Gastrocnemius medialis (tissue), 4 donors: Measurements from ENCODE around the gene PSMD11. TPM values are rescaled to one million over a fixed set of nuclear protein-coding genes. Genes with fewer than 3 reads are reported as not detected.

Experiments
- ATAC-seq, 2 donors: fragments of 150-250 bp; one replicate each; pipeline ENCODE4 v1.9.1; 2016
- DNase-seq, 2 donors: peaks; one replicate each; pipeline ENCODE4 v3.0.0-alpha.2; 2019
- H3K27ac ChIP-seq, 4 donors: fragments of 200-600 bp; sonication (generic); 1 replicate in 1 of 4; 2 replicates in 3 of 4; pipeline ENCODE4 v1.5.1; 2016 to 2018; ENCODE audit warnings: mild to moderate bottlenecking in 2 of 4, moderate library complexity in 1 of 4
- H3K27me3 ChIP-seq, 3 donors: fragments of 200-600 bp; sonication (generic) in 2 of 3; 1 replicate in 1 of 3; 2 replicates in 2 of 3; pipeline versions ENCODE4 v1.5.1 to v1.6.0; 2016 to 2019; ENCODE audit warnings: mild to moderate bottlenecking in 1 of 3, moderate library complexity in 1 of 3
- H3K36me3 ChIP-seq, 2 donors: fragments of 200-600 bp; sonication (generic) in 1 of 2; one replicate each; pipeline ENCODE4 v1.5.1; 2017 to 2018
- H3K4me1 ChIP-seq, 2 donors: fragments of 200-600 bp; sonication (generic) in 1 of 2; one replicate each; pipeline ENCODE4 v1.5.1; 2016 to 2017; ENCODE audit warnings: mild to moderate bottlenecking in 2 of 2
- H3K4me3 ChIP-seq, 4 donors: fragments of 200-600 bp; sonication (generic) in 3 of 4; 1 replicate in 1 of 4; 2 replicates in 3 of 4; pipeline ENCODE4 v1.5.1; 2016 to 2019; ENCODE audit warnings: mild to moderate bottlenecking in 2 of 4
- H3K9me3 ChIP-seq, 3 donors: fragments of 200-600 bp; sonication (generic) in 2 of 3; 1 replicate in 1 of 3; 2 replicates in 2 of 3; pipeline ENCODE4 v1.5.1; 2016 to 2019
- POLR2A ChIP-seq, 2 donors: fragments of 450-650 bp; IDR thresholded peaks; one replicate each; pipeline ENCODE4 v1.6.1; 2017; ENCODE audit warnings: antibody characterized with exemption in 2 of 2, mild to moderate bottlenecking in 2 of 2, moderate library complexity in 2 of 2
- in situ Hi-C, 4 donors: fragments of 200-750 bp; cut with MboI; loops; one replicate each; pipeline versions ENCODE4 v1.15.0 to v1.8.0; 2017; ENCODE audit warnings: low sequenced_read_pairs in 4 of 4
- intact Hi-C: fragments of 100-400 bp; cut with DNase I; formaldehyde crosslinking; loops from one replicate; pipeline ENCODE4 v1.15.1; 2023; ENCODE audit warnings: low total_unique reads
- total RNA-seq, 4 donors: library from RNA; depleted of rRNA; stranded (reverse); fragments of >200 nt; gene quantifications; one replicate each; pipeline versions ENCODE4 v1.1.0 to v1.2.3, GENCODE V29; 2016
- TF ChIP-seq, protein P1 (sequence below), 5 experiments: fragments of 450-650 bp in 3 of 5; fragments of 200-600 bp in 2 of 5; sonication (generic) in 2 of 5; IDR thresholded peaks in 4 of 5; conservative IDR thresholded peaks in 1 of 5; 1 replicate in 4 of 5; 2 replicates in 1 of 5; pipeline ENCODE4 v1.5.1; 2016 to 2019; ENCODE audit warnings: antibody characterized with exemption in 5 of 5, mild to moderate bottlenecking in 3 of 5, moderate library complexity in 3 of 5

The PSMD11 gene
- total RNA-seq, 4 donors from 2014 or later: 81.7 to 215 (median 191) TPM

DNA sequence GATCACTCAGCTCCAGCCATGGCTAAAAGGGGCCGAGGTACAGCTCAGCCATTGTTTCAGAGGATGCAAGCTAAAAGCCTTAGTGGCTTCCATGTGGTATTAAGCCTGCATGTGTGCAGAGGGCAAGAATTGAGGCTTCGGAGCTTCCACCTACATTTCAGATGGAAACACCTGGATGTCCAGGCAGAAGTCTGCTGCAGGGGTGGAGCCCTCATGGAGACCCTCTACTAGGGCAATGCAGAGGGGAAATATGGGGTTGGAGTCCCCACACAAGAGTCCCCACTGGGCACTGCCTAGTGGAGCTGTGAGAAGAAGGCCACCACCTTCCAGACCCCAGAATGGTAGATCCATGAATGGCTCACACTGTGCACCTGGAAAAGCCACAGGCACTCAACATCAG is 14.7 kb upstream of the PSMD11 start:
- Histone ChIP-seq H3K4me1 (no peaks in the 10 kb centered on the region), H3K27ac (no peak overlapping the region), H3K27me3 (no peaks in the 10 kb centered on the region), H3K36me3 (peaks cover 0 to 19% of the 10 kb centered on the region in 2 donors), H3K9me3 (no peaks in the 10 kb centered on the region), H3K4me3 (no peak overlapping the region)
- DNase-seq: no peak
- TF ChIP-seq, protein P1, sequence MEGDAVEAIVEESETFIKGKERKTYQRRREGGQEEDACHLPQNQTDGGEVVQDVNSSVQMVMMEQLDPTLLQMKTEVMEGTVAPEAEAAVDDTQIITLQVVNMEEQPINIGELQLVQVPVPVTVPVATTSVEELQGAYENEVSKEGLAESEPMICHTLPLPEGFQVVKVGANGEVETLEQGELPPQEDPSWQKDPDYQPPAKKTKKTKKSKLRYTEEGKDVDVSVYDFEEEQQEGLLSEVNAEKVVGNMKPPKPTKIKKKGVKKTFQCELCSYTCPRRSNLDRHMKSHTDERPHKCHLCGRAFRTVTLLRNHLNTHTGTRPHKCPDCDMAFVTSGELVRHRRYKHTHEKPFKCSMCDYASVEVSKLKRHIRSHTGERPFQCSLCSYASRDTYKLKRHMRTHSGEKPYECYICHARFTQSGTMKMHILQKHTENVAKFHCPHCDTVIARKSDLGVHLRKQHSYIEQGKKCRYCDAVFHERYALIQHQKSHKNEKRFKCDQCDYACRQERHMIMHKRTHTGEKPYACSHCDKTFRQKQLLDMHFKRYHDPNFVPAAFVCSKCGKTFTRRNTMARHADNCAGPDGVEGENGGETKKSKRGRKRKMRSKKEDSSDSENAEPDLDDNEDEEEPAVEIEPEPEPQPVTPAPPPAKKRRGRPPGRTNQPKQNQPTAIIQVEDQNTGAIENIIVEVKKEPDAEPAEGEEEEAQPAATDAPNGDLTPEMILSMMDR (IDR thresholded peaks at IDR 0.05 in 4 of 5, conservative IDR thresholded peaks at IDR 0.05 in 1 of 5): no peak
- TF ChIP-seq POLR2A (IDR thresholded peaks at IDR 0.05): no peak
- intact Hi-C loops: no loop called here
- in situ Hi-C loops: no loop called here
- ATAC-seq: no peak

DNA sequence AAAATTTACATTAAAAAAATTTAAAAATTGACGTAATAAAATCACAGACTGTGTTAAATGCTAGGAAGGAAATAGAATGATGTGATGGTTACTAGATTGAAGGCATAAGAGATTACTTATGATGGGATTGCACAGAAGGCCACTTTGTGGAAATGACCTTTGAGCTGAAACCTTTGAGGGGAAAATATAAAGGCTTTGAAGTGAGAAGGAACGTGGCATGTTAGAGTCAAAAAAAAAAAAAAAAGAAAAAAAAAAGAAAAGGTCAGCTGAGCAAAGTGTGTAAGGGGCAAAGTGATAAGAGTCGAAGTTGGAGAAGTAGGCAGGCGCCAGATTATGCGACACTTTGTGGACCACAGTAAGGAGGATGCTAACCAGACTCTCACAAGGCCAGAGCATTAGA is 3.6 kb upstream of the PSMD11 start:
- Histone ChIP-seq H3K27me3 (no peaks in the 10 kb centered on the region), H3K36me3 (no peaks in the 10 kb centered on the region), H3K9me3 (no peaks in the 10 kb centered on the region), H3K4me3 (no peak overlapping the region), H3K4me1 (peaks cover 8 to 12% of the 10 kb centered on the region in 2 donors), H3K27ac (no peak overlapping the region)
- ATAC-seq (no peak), DNase-seq (no peak)
- in situ Hi-C loops (no loop called here), intact Hi-C loops (no loop called here)
- TF ChIP-seq, protein P1 (IDR thresholded peaks at IDR 0.05 in 4 of 5, conservative IDR thresholded peaks at IDR 0.05 in 1 of 5): no peak
- no peak for TF ChIP-seq POLR2A (IDR thresholded peaks at IDR 0.05)

DNA sequence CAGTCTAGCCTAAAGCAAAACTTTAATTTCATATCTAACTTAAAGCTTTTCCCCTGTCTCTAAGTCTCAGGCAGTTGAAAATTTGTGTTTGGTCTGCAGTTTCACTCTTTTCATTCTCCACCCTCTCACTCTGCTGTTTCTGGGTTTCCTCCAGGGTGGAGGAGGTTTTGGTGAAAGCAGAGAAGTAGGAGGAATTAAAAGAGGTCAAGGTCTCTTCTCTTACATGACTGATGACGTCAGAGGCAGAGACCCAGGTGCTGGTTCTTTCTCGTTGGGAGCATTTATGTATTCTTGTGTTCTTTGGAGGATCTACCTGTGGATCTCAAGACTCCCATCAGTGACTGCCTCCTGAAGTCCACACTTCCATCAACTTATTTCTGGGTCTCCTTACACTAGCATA is 2.4 kb upstream of the PSMD11 start:
- ATAC-seq: no peak

DNA sequence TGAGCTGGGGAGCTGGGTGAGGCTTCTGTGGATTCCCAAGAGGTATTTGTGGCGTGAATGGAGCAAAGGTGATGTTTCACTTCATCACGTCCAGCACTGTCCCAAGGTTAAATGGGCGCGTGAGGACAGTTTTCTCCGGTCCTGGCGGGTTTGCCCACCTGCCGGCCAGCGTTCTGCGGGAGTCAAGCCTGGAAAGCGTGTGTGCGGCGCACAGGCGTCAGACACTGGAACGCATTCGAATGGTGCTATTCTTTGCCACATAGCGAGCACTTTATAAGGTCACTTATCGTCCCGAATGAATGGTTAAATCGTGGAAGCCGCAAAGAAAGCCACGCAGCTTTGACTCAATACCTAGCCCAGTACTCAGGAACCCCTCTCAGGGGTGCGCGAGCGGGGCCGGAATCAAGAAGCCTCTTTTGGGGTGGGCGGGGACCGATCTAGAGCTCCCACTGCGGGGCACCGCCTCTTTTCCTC is 446 bp upstream of the PSMD11 start:
- intact Hi-C loops: loop anchor here (2.0 kb wide), 2 partner anchors 19 to 53 kb away; no protein-coding TSS in a partner anchor
- H3K27me3 ChIP-seq: no peaks in the 10 kb centered on the region
- peak overlapping the region; percentile 90 to 99 (median 98) for H3K27ac ChIP-seq
- peaks cover 0 to 21% of the 10 kb centered on the region in 2 donors for H3K36me3 ChIP-seq
- peak overlapping the region; percentile 89 to 100 (median 92) for H3K4me3 ChIP-seq
- H3K4me1 ChIP-seq: peaks cover 31 to 32% of the 10 kb centered on the region in 2 donors
- H3K9me3 ChIP-seq: no peaks in the 10 kb centered on the region
- DNase-seq: no peak
- ATAC-seq: peak in 1 of 2 donors; percentile 3
- TF ChIP-seq, protein P1 (IDR thresholded peaks at IDR 0.05 in 4 of 5, conservative IDR thresholded peaks at IDR 0.05 in 1 of 5): no peak
- no peak for TF ChIP-seq POLR2A (IDR thresholded peaks at IDR 0.05)
- in situ Hi-C loops: no loop called here

More for the DNA sequence above, 2.4 kb upstream of the PSMD11 start:
- H3K4me3 ChIP-seq: no peak overlapping the region
- in situ Hi-C loops: no loop called here
- H3K4me1 ChIP-seq: peaks cover 19 to 23% of the 10 kb centered on the region in 2 donors
- H3K9me3 ChIP-seq: no peaks in the 10 kb centered on the region
- no peaks in the 10 kb centered on the region for H3K27me3 ChIP-seq
- peaks cover 0 to 1% of the 10 kb centered on the region in 2 donors for H3K36me3 ChIP-seq
- no peak for DNase-seq
- intact Hi-C loops: no loop called here
- no peak overlapping the region for H3K27ac ChIP-seq
- TF ChIP-seq POLR2A (IDR thresholded peaks at IDR 0.05): no peak

DNA sequence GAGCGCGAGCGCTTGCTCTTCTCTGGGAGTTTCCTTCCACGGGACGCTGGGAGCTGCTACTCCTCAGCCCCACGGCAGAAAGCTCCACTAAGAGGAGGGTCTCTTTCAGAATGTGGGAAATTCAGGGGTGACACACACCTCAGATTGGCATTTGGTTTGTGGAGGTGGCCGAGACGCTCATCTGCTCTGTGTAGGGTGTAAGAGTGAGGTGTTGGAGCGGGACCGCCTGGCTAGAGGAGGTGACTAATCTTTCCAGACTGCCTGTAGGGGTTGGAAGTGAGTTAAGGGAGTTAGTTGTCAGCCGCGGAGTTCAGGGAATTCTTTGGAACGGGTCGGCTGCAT is 735 bp downstream of the PSMD11 start:
- peaks cover 32 to 39% of the 10 kb centered on the region in 2 donors for H3K4me1 ChIP-seq
- TF ChIP-seq, protein P1 (IDR thresholded peaks at IDR 0.05 in 4 of 5, conservative IDR thresholded peaks at IDR 0.05 in 1 of 5): no peak
- peak in 1 of 2 donors; percentile 70 for TF ChIP-seq POLR2A (IDR thresholded peaks at IDR 0.05)
- peak; percentile 44 to 62 for DNase-seq
- no peaks in the 10 kb centered on the region for H3K9me3 ChIP-seq
- in situ Hi-C loops (no loop called here), intact Hi-C loops (loop anchor here (2.0 to 5.0 kb wide), 3 partner anchors 18 to 103 kb away; partner anchors contain the start of gene C17orf75)
- peaks cover 0 to 33% of the 10 kb centered on the region in 2 donors for H3K36me3 ChIP-seq
- peak overlapping the region; percentile 89 to 100 (median 92) for H3K4me3 ChIP-seq
- peak; percentile 69 to 70 for ATAC-seq
- H3K27ac ChIP-seq: peak overlapping the region; percentile 90 to 99 (median 98)
- no peaks in the 10 kb centered on the region for H3K27me3 ChIP-seq
